Activated CD4-positive, alpha-beta memory T cell treated with anti-CD3 and anti-CD28 coated beads, Interleukin-2, amount 10 ng/mL, durations not matched to agents 7 days and 5 days (primary cell): ENCODE data around the gene ACTR10. TPM values are rescaled to one million over a fixed set of nuclear protein-coding genes. Genes with fewer than 3 reads are reported as not detected.

Source experiments
- CTCF ChIA-PET: fragments of 350-600 bp; sonication (Branson Sonifier 250); formaldehyde crosslinking; loops from one replicate; lab custom pipeline; 2021; ENCODE audit warnings: antibody characterized with exemption, inconsistent platforms; lab: Charles Lee
- POLR2A ChIA-PET: fragments of 350-600 bp; sonication (Branson Sonifier 250); formaldehyde crosslinking; loops from one replicate; lab custom pipeline; 2021; ENCODE audit warnings: antibody characterized with exemption; lab: Charles Lee
- DNase-seq: peaks from one replicate; pipeline ENCODE4 v3.0.0-alpha.2; 2020
- H3K27ac Mint-ChIP-seq: one replicate; pipeline ENCODE4 v1.8.0; 2021; ENCODE audit warnings: mild to moderate bottlenecking, mixed read lengths
- H3K27me3 Mint-ChIP-seq: one replicate; pipeline ENCODE4 v1.8.0; 2021; ENCODE audit warnings: mixed read lengths
- H3K36me3 Mint-ChIP-seq: one replicate; pipeline ENCODE4 v1.8.0; 2021; ENCODE audit warnings: low read depth, mixed read lengths
- H3K4me1 Mint-ChIP-seq: one replicate; pipeline ENCODE4 v1.8.0; 2021; ENCODE audit warnings: mixed read lengths
- H3K4me3 Mint-ChIP-seq: one replicate; pipeline ENCODE4 v1.8.0; 2021; ENCODE audit warnings: mild to moderate bottlenecking, mixed read lengths
- H3K9me3 Mint-ChIP-seq: one replicate; pipeline ENCODE4 v1.8.0; 2021; ENCODE audit warnings: mixed read lengths
- total RNA-seq, 2 experiments: library from RNA; stranded (reverse); gene quantifications; one replicate each; pipeline ENCODE4 v1.2.3, GENCODE V29; 2021

Gene ACTR10
- total RNA-seq, 2 experiments from 2014 or later, result 42.3 to 49.2 TPM

GRCh38 chr14:58272588-58273372 lies 72.8 kb downstream of the ACTR10 start:
- DNase-seq, result no peak
- H3K9me3 Mint-ChIP-seq, result no peaks in the 10 kb centered on the region
- ChIA-PET POLR2A (interaction anchor here (0.8 to 5.5 kb wide), 6 partner anchors 8 to 155 kb away, joined by 3 to 59 read pairs (median 4); partner anchors contain the start of genes ARID4A, KIAA0586 and TIMM9), CTCF (interaction anchor here (0.9 to 1.6 kb wide), 3 partner anchors 8 to 19 kb away, joined by 3 to 4 read pairs (median 4); no protein-coding TSS in a partner anchor)
- H3K27ac Mint-ChIP-seq, result no peak overlapping the region
- peaks cover 31% of the 10 kb centered on the region for H3K4me1 Mint-ChIP-seq
- peaks cover 70% of the 10 kb centered on the region for H3K36me3 Mint-ChIP-seq
- H3K4me3 Mint-ChIP-seq, result no peak overlapping the region
- H3K27me3 Mint-ChIP-seq, result no peaks in the 10 kb centered on the region

GRCh38 chr14:58274881-58275280 lies 74.9 kb downstream of the ACTR10 start:
- POLR2A ChIA-PET, result interaction anchor here (0.7 to 5.5 kb wide), 6 partner anchors 10 to 153 kb away, joined by 3 to 59 read pairs (median 4); partner anchors contain the start of genes ARID4A, KIAA0586 and TIMM9
- H3K4me3 Mint-ChIP-seq, result no peak overlapping the region
- peaks cover 69% of the 10 kb centered on the region for H3K36me3 Mint-ChIP-seq
- H3K4me1 Mint-ChIP-seq, result peaks cover 37% of the 10 kb centered on the region
- DNase-seq, result no peak
- no peaks in the 10 kb centered on the region for H3K27me3 Mint-ChIP-seq
- peak overlapping the region; percentile 82 for H3K27ac Mint-ChIP-seq
- H3K9me3 Mint-ChIP-seq, result no peaks in the 10 kb centered on the region
- CTCF ChIA-PET, result interaction anchor here (1.2 to 2.1 kb wide), 2 partner anchors 23 to 121 kb away, joined by 5 read pairs; partner anchors contain the start of genes ARID4A and TOMM20L

- CTCF ChIA-PET, result interaction anchor here (1.2 to 2.1 kb wide), 2 partner anchors 23 to 120 kb away, joined by 5 read pairs; partner anchors contain the start of genes ARID4A and TOMM20L
- H3K4me3 Mint-ChIP-seq, result peak overlapping the region; percentile 11
- no peak for DNase-seq
- POLR2A ChIA-PET, result interaction anchor here (0.9 to 5.5 kb wide), 9 partner anchors 8 to 152 kb away, joined by 3 to 59 read pairs (median 5); partner anchors contain the start of genes ARID4A, KIAA0586 and TIMM9
- H3K9me3 Mint-ChIP-seq, result no peaks in the 10 kb centered on the region
- peaks cover 68% of the 10 kb centered on the region for H3K36me3 Mint-ChIP-seq
- peaks cover 40% of the 10 kb centered on the region for H3K4me1 Mint-ChIP-seq
- H3K27me3 Mint-ChIP-seq, result no peaks in the 10 kb centered on the region
- peak overlapping the region; percentile 82 for H3K27ac Mint-ChIP-seq
Measured at GRCh38 chr14:58275527-58276190, 75.7 kb downstream of the ACTR10 start.

GRCh38 chr14:58276208-58276607 lies 76.3 kb downstream of the ACTR10 start:
- CTCF ChIA-PET, result interaction anchor here (2.1 kb wide), 1 partner anchor 22 kb away, joined by 5 read pairs; the partner anchor contains the start of gene ARID4A
- DNase-seq, result no peak
- Mint-ChIP-seq H3K36me3 (peaks cover 69% of the 10 kb centered on the region), H3K4me3 (no peak overlapping the region), H3K4me1 (peaks cover 43% of the 10 kb centered on the region), H3K9me3 (no peaks in the 10 kb centered on the region), H3K27ac (peak overlapping the region; percentile 82), H3K27me3 (no peaks in the 10 kb centered on the region)
- POLR2A ChIA-PET, result interaction anchor here (0.9 to 5.5 kb wide), 8 partner anchors 9 to 31 kb away, joined by 3 to 59 read pairs (median 4); partner anchors contain the start of genes ARID4A and PSMA3

GRCh38 chr14:58278177-58278576 lies 78.2 kb downstream of the ACTR10 start:
- H3K4me1 Mint-ChIP-seq, result peaks cover 62% of the 10 kb centered on the region
- H3K9me3 Mint-ChIP-seq, result no peaks in the 10 kb centered on the region
- no peaks in the 10 kb centered on the region for H3K27me3 Mint-ChIP-seq
- no peak overlapping the region for H3K4me3 Mint-ChIP-seq
- DNase-seq, result no peak
- no peak overlapping the region for H3K27ac Mint-ChIP-seq
- ChIA-PET CTCF (no interaction called here), POLR2A (no interaction called here)
- peaks cover 68% of the 10 kb centered on the region for H3K36me3 Mint-ChIP-seq

GRCh38 chr14:58280954-58281787 lies 81.2 kb downstream of the ACTR10 start:
- peaks cover 72% of the 10 kb centered on the region for H3K36me3 Mint-ChIP-seq

GRCh38 chr14:58281969-58282368 lies 82.0 kb downstream of the ACTR10 start:
- Mint-ChIP-seq H3K4me3 (peak overlapping the region; percentile 47), H3K9me3 (no peaks in the 10 kb centered on the region), H3K4me1 (peaks cover 54% of the 10 kb centered on the region), H3K27me3 (no peaks in the 10 kb centered on the region), H3K27ac (peak overlapping the region; percentile 92), H3K36me3 (peaks cover 72% of the 10 kb centered on the region)
- ChIA-PET CTCF (no interaction called here), POLR2A (interaction anchor here (0.9 to 2.7 kb wide), 4 partner anchors 10 to 145 kb away, joined by 3 to 24 read pairs (median 8); partner anchors contain the start of genes ARID4A, PSMA3 and TIMM9)
- no peak for DNase-seq

More at GRCh38 chr14:58280954-58281787, 81.2 kb downstream of the ACTR10 start:
- DNase-seq, result peak; percentile 28
- ChIA-PET CTCF (no interaction called here), POLR2A (interaction anchor here (0.9 to 2.7 kb wide), 4 partner anchors 9 to 146 kb away, joined by 3 to 24 read pairs (median 8); partner anchors contain the start of genes ARID4A, PSMA3 and TIMM9)
- H3K27ac Mint-ChIP-seq, result peak overlapping the region; percentile 92
- H3K9me3 Mint-ChIP-seq, result no peaks in the 10 kb centered on the region
- peaks cover 60% of the 10 kb centered on the region for H3K4me1 Mint-ChIP-seq
- peak overlapping the region; percentile 47 for H3K4me3 Mint-ChIP-seq
- no peaks in the 10 kb centered on the region for H3K27me3 Mint-ChIP-seq

- H3K36me3 Mint-ChIP-seq, result peaks cover 75% of the 10 kb centered on the region
- no peak for DNase-seq
- H3K27ac Mint-ChIP-seq, result no peak overlapping the region
- ChIA-PET CTCF (no interaction called here), POLR2A (interaction anchor here (1.0 to 1.3 kb wide), 2 partner anchors 10 to 15 kb away, joined by 3 to 7 read pairs; partner anchors contain the start of gene ARID4A)
- no peaks in the 10 kb centered on the region for H3K27me3 Mint-ChIP-seq
- H3K4me1 Mint-ChIP-seq, result peaks cover 59% of the 10 kb centered on the region
- H3K4me3 Mint-ChIP-seq, result no peak overlapping the region
- no peaks in the 10 kb centered on the region for H3K9me3 Mint-ChIP-seq
Measured at GRCh38 chr14:58282925-58283593, 83.1 kb downstream of the ACTR10 start.

GRCh38 chr14:58283730-58284129 lies 83.8 kb downstream of the ACTR10 start:
- Mint-ChIP-seq H3K27me3 (no peaks in the 10 kb centered on the region), H3K9me3 (no peaks in the 10 kb centered on the region), H3K4me1 (peaks cover 62% of the 10 kb centered on the region), H3K36me3 (peaks cover 77% of the 10 kb centered on the region), H3K4me3 (no peak overlapping the region), H3K27ac (no peak overlapping the region)
- ChIA-PET CTCF (no interaction called here), POLR2A (interaction anchor here (1.3 kb wide), 1 partner anchor 14 kb away, joined by 7 read pairs; the partner anchor contains the start of gene ARID4A)
- DNase-seq, result no peak

- no peak overlapping the region for H3K4me3 Mint-ChIP-seq
- ChIA-PET POLR2A (interaction anchor here (1.0 to 2.6 kb wide), 2 partner anchors 9 to 23 kb away, joined by 3 to 8 read pairs; no protein-coding TSS in a partner anchor), CTCF (no interaction called here)
- no peak for DNase-seq
- H3K36me3 Mint-ChIP-seq, result peaks cover 78% of the 10 kb centered on the region
- H3K9me3 Mint-ChIP-seq, result no peaks in the 10 kb centered on the region
- peaks cover 63% of the 10 kb centered on the region for H3K4me1 Mint-ChIP-seq
- peak overlapping the region; percentile 50 for H3K27ac Mint-ChIP-seq
- H3K27me3 Mint-ChIP-seq, result no peaks in the 10 kb centered on the region
Measured at GRCh38 chr14:58285132-58285531, 85.2 kb downstream of the ACTR10 start.
